HUES6 (cell line): ENCODE data around the gene FGF12.

Source experiments
- H3K27ac ChIP-seq: 2 replicates; pipeline ENCODE4 v1.7.0; 2013; ENCODE audit warnings: low read depth, mild to moderate bottlenecking, low read length, inconsistent platforms
- H3K27me3 ChIP-seq: 2 replicates; pipeline ENCODE4 v1.6.1; 2013; ENCODE audit warnings: low read length; ENCODE audit not compliant: control insufficient read depth, insufficient read depth
- H3K36me3 ChIP-seq: 2 replicates; pipeline ENCODE4 v1.6.1; 2013; ENCODE audit warnings: low read length; ENCODE audit not compliant: control insufficient read depth, insufficient read depth
- H3K4me1 ChIP-seq: 2 replicates; pipeline ENCODE4 v1.6.1; 2013; ENCODE audit warnings: low read length; ENCODE audit not compliant: control insufficient read depth, insufficient read depth
- H3K4me3 ChIP-seq: 2 replicates; pipeline ENCODE4 v1.5.1; 2013; ENCODE audit warnings: low read depth, low read length
- H3K9ac ChIP-seq: one replicate; pipeline ENCODE4 v1.6.1; 2013; ENCODE audit warnings: mild to moderate bottlenecking, low read length
- H3K9me3 ChIP-seq: 2 replicates; pipeline ENCODE4 v1.6.1; 2013; ENCODE audit warnings: low read depth, low read length; ENCODE audit not compliant: control insufficient read depth, insufficient read depth

The FGF12 gene

GRCh38 chr3:192259661-192260060 is 467.7 kb downstream of the FGF12 start:
- Histone ChIP-seq H3K9ac (no peak overlapping the region), H3K9me3 (no peaks in the 10 kb centered on the region), H3K4me3 (no peak overlapping the region), H3K27ac (no peak overlapping the region), H3K4me1 (no peaks in the 10 kb centered on the region; the same call in 1 of the 2 replicates), H3K27me3 (no peaks in the 10 kb centered on the region), H3K36me3 (no peaks in the 10 kb centered on the region)

DNA sequence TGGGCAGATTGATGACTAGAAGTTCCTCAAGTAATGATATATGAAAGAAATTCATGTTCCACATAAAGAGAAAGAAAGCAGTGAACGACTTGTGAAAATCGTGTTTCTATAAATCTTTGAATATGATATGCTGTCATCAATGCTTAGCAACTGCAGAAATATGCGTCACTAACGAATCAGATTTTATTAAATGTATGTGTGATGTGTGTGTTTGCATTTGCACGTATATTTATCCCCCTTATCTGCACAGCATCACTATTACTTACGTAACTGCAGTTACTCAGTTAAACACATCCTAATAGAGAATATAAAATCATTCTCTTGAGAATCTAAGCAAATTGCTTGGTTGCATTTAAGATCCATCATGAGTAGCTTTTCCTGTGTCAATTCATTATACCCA is 468.6 kb downstream of the FGF12 start:
- no peaks in the 10 kb centered on the region for H3K36me3 ChIP-seq
- H3K9me3 ChIP-seq = no peaks in the 10 kb centered on the region
- H3K4me3 ChIP-seq = no peak overlapping the region
- no peaks in the 10 kb centered on the region for H3K27me3 ChIP-seq
- no peak overlapping the region for H3K9ac ChIP-seq
- H3K4me1 ChIP-seq = no peaks in the 10 kb centered on the region; the same call in 1 of the 2 replicates
- H3K27ac ChIP-seq = no peak overlapping the region

DNA sequence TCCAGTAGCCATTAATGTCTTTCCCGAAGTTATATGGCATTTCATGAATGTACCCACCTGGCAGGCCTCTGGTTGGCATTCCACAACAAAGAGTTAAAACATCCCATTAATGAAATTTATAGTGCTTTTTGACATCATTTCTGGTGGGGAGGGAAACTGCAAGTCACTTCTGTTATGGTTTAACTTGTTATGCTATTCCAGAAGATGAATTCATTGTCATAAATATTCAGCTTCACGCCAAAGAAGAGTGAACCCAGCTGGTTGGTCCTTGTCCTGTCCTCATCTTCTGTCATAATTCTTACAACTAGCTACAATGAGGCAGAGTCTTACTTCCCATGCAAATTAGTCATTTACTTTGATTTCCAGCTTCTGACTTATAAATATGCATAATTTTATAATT is 471.5 kb downstream of the FGF12 start:
- Histone ChIP-seq H3K4me3 (no peak overlapping the region), H3K27ac (no peak overlapping the region), H3K27me3 (no peaks in the 10 kb centered on the region), H3K4me1 (no peaks in the 10 kb centered on the region), H3K36me3 (no peaks in the 10 kb centered on the region), H3K9me3 (no peaks in the 10 kb centered on the region), H3K9ac (no peak overlapping the region)

DNA sequence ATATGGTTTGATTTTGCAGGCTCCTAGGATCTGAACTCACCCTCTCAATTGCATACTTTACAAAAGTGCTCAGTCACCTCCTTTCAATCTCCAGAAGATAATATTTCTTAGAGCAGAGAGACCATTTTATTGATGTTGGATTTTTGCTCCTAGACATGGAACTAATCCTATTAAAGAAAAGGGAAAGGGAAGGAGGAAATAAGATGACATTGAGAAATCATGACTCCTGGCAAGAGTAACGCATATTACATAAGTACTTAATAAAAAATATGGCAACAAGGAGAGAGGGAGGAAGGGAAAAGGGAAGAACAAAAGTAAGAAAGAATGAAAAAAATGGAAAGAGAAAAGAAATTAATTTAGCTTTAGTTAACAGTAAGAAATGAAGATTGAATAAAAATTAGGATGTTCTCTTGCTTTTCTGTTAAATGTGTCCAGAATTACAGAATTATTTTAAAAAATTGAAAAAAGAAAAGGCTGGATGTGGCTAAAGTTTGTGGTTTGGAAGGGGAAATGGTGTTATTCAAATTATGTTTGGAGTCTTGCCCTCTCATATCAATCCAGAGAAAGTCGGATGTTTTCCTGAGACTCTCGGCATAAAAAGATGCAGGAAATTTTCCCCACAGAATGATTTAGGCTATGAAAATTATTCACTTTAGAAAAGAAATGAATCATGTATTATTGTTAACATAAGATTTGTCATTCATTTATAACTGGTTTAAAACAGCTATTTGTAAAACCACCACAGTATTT is 474.0 kb downstream of the FGF12 start:
- Histone ChIP-seq H3K27me3 (no peaks in the 10 kb centered on the region), H3K36me3 (no peaks in the 10 kb centered on the region), H3K4me3 (no peak overlapping the region), H3K27ac (no peak overlapping the region), H3K4me1 (no peaks in the 10 kb centered on the region), H3K9me3 (no peaks in the 10 kb centered on the region), H3K9ac (no peak overlapping the region)

DNA sequence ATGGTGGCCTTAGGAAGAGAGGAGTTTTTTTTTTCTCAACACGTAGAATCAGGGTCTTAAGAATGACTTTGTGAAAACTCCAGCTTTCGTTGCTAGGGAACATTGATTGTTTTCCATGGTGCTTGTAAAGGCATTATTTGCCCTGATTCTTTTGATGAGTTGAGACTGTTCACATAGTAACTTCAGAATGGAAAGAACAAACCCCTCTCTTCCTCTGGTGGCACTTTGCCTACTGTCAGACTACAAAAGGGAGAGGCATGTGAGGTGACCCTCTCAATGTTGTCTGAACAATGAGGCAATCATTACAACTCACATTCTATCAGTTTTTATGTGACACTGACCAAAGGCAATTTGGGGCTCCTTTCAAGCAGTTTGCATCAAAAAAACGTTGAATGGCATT is 477.8 kb downstream of the FGF12 start:
- no peak overlapping the region for H3K4me3 ChIP-seq
- no peaks in the 10 kb centered on the region for H3K27me3 ChIP-seq
- H3K4me1 ChIP-seq = no peaks in the 10 kb centered on the region
- H3K9ac ChIP-seq = no peak overlapping the region
- no peaks in the 10 kb centered on the region for H3K36me3 ChIP-seq
- H3K27ac ChIP-seq = no peak overlapping the region
- H3K9me3 ChIP-seq = no peaks in the 10 kb centered on the region

DNA sequence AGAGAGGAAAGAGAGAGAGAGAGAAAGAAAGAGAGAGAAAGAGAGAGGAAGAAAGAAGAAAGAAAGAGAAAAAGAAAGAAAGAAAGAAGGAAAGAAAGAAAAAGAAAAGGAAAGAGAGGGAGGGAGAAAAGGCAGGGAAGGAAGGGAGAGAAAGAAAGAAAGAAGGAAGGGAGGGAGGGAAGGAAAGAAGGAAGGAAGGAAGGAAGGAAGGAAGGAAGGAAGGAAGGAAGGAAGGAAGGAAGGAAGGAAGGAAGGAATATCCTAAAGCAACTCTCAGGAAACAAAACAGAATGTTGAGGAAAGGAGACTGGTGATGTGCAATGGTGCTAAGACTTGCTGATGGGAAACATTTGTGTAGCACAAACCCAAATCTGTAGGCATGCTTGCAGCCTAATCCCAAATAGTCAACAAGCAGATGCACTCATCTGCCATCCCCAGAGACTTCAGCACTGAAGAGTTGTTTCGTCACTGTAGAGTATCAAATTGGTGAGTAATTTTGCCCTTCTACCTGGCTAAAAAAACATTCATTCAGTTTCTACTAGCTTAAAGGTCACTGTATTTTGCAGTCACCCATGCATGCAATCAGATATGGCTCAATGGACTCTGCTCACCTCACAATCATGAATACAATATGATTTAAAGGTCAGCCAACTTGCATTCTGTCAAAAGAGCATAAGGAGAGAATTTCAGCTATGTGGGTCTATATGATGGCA is 480.3 kb downstream of the FGF12 start:
- H3K9ac ChIP-seq = no peak overlapping the region
- H3K27ac ChIP-seq = no peak overlapping the region

GRCh38 chr3:192244591-192244990 is 482.8 kb downstream of the FGF12 start:
- no peak overlapping the region for H3K4me3 ChIP-seq

More for the DNA sequence above, 480.3 kb downstream of the FGF12 start:
- H3K27me3 ChIP-seq = no peaks in the 10 kb centered on the region
- no peak overlapping the region for H3K4me3 ChIP-seq
- H3K36me3 ChIP-seq = no peaks in the 10 kb centered on the region
- no peaks in the 10 kb centered on the region for H3K9me3 ChIP-seq
- H3K4me1 ChIP-seq = no peaks in the 10 kb centered on the region

DNA sequence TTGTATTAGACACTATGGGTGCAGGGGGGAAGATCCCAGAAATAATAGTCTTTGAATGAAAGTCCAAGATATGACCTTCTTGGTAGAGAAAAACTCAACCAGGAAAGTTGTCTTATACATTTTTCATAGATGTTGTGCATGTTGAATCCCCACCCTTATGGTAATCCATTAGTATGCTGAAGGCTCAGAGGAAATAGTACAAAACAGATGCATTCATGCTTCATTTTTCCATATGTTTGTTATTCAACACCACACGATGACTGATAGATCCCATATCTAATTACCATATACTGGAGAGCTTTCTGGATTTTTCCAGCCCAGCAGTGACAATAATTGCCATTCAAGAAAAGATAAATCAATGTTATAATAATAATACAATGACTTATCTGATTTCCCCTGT is 487.4 kb downstream of the FGF12 start:
- no peak overlapping the region for H3K9ac ChIP-seq
- H3K27ac ChIP-seq = no peak overlapping the region
- H3K36me3 ChIP-seq = no peaks in the 10 kb centered on the region
- H3K27me3 ChIP-seq = no peaks in the 10 kb centered on the region
- no peaks in the 10 kb centered on the region for H3K9me3 ChIP-seq
- H3K4me1 ChIP-seq = peaks cover 7% of the 10 kb centered on the region; the same call in 1 of the 2 replicates
- H3K4me3 ChIP-seq = no peak overlapping the region

More at GRCh38 chr3:192244591-192244990, 482.8 kb downstream of the FGF12 start:
- Histone ChIP-seq H3K27ac (no peak overlapping the region), H3K4me1 (peaks cover 7% of the 10 kb centered on the region; the same call in 1 of the 2 replicates), H3K27me3 (no peaks in the 10 kb centered on the region), H3K36me3 (no peaks in the 10 kb centered on the region), H3K9me3 (no peaks in the 10 kb centered on the region), H3K9ac (no peak overlapping the region)

DNA sequence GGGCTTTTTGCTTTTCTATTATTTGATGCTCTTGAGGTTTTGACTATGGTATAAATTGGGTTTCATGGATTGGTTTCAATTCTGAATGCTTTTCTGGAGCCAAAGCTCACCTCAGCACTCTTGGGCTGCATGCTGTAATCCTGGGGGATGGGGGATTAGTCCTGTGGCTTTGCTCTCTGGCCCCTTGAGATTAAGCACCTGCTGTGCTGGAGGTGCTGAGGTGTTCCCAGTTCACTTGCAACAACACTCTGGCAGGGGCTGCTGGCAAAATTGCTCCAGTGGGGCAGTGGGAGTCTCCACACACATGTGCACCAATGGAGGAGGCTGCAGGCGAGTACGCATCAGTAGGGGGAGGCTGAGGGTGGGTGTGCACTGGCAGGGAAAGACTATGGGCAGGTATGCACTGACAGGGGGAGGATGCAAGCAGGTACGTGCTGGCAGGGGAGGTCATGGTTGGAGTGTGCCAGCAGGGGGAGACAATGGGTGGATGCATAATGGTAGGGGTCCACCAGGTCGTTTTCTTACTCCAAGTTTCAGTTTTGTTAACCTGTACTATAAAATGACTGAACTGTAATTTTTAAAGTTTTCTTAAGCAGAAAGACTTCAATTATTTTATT is 489.2 kb downstream of the FGF12 start:
- no peaks in the 10 kb centered on the region for H3K9me3 ChIP-seq
- no peak overlapping the region for H3K9ac ChIP-seq
- no peak overlapping the region for H3K27ac ChIP-seq

GRCh38 chr3:192229866-192230265 is 497.5 kb downstream of the FGF12 start:
- H3K27me3 ChIP-seq = no peaks in the 10 kb centered on the region

More for the DNA sequence above, 489.2 kb downstream of the FGF12 start:
- Histone ChIP-seq H3K36me3 (no peaks in the 10 kb centered on the region), H3K4me3 (no peak overlapping the region), H3K27me3 (no peaks in the 10 kb centered on the region), H3K4me1 (peaks cover 7% of the 10 kb centered on the region; the same call in 1 of the 2 replicates)

DNA sequence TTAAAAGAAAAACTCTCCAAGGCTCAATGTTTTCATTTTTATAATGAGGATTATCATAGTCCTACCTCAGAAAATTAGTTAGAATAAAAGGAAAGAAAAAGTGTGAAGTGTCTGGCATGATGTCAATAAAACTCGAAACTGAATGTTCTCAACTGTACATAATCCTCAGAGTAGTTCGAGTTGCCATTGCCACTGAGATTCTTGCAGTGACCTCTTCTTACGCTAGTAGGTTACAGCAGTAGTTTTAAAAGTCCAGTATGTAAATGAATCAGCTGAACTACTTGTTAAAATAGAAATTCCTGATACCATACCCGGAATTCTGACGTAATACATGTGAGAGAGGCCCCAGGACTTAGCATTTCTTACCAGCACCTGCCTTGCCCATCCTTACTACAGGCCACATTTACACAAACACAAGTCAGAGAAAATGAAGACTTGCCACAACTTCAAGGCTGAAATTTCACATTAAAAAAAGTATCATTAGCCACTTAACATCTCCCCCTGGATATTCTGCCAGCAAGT is 502.6 kb downstream of the FGF12 start:
- no peaks in the 10 kb centered on the region for H3K36me3 ChIP-seq

More at GRCh38 chr3:192229866-192230265, 497.5 kb downstream of the FGF12 start:
- H3K4me3 ChIP-seq = no peak overlapping the region
- H3K9me3 ChIP-seq = no peaks in the 10 kb centered on the region
- no peaks in the 10 kb centered on the region for H3K36me3 ChIP-seq
- H3K27ac ChIP-seq = no peak overlapping the region
- no peaks in the 10 kb centered on the region for H3K4me1 ChIP-seq
- no peak overlapping the region for H3K9ac ChIP-seq

More for the DNA sequence above, 502.6 kb downstream of the FGF12 start:
- Histone ChIP-seq H3K9me3 (no peaks in the 10 kb centered on the region), H3K9ac (no peak overlapping the region), H3K4me3 (no peak overlapping the region), H3K27ac (no peak overlapping the region), H3K4me1 (no peaks in the 10 kb centered on the region), H3K27me3 (no peaks in the 10 kb centered on the region)
